D341Med (cell line): ENCODE data around the gene HYAL4.
A peak's percentile ranks its signal among the peaks of the same experiment; 100 is the strongest.

Source experiments
- DNase-seq: peaks from one replicate; pipeline ENCODE4 v3.0.0; 2012; ENCODE audit warnings: low spot score

The HYAL4 gene

GRCh38 chr7:123916240-123916724 lies 71.3 kb downstream of the HYAL4 start:
- peak; percentile 42 for DNase-seq

GRCh38 chr7:123917878-123918277 lies 72.9 kb downstream of the HYAL4 start:
- DNase-seq = no peak

- no peak for DNase-seq
Observed at GRCh38 chr7:123918309-123918708, 73.3 kb downstream of the HYAL4 start.

GRCh38 chr7:123923599-123923998 lies 78.6 kb downstream of the HYAL4 start:
- DNase-seq = no peak

GRCh38 chr7:123924941-123925340 lies 80.0 kb downstream of the HYAL4 start, which contains the start of gene SPAM1:
Gene SPAM1, plus strand, starts transcription at chr7:123925241. Its CDS starts 28,330 bp downstream, at chr7:123953571.
- no peak for DNase-seq
